ENCODE data around the gene OR2T8.

Gene OR2T8

GRCh38 chr1:247961791-247962190 lies 41.7 kb downstream of the OR2T8 start:
- no peak for TF ChIP-seq MYC (IDR thresholded peaks at IDR 0.05; ENCODE audit: low read depth, low read length)
- no peak for TF ChIP-seq CTCF (IDR thresholded peaks at IDR 0.05; ENCODE audit: low read depth, low read length)
- TF ChIP-seq POLR2A (IDR thresholded peaks at IDR 0.05; ENCODE audit: extremely low read depth, insufficient read length), result no peak
- no peak for TF ChIP-seq MAX (IDR thresholded peaks at IDR 0.05; ENCODE audit: low read depth, low read length)
- no peak for DNase-seq (ENCODE audit: low read depth)
- no peak overlapping the region for H3K4me3 ChIP-seq (ENCODE audit: low read depth, low read length)

- H3K4me3 ChIP-seq (ENCODE audit: low read depth, low read length), result no peak overlapping the region
- no peak for DNase-seq (ENCODE audit: low read depth)
- no peak for TF ChIP-seq CTCF (IDR thresholded peaks at IDR 0.05; ENCODE audit: low read depth, low read length)
- no peak for TF ChIP-seq MYC (IDR thresholded peaks at IDR 0.05; ENCODE audit: low read depth, low read length)
These were observed 43.0 kb downstream of the OR2T8 start for GRCh38 chr1:247962911-247963588.

GRCh38 chr1:247964933-247965332 lies 44.9 kb downstream of the OR2T8 start, which contains the start of gene OR2AK2:
Gene OR2AK2 (plus strand): TSS chr1:247965233. CDS start chr1:247965377, 144 bp downstream.
- no peak for DNase-seq (ENCODE audit: low read depth)

GRCh38 chr1:247966532-247967204 lies 46.6 kb downstream of the OR2T8 start:
- DNase-seq (ENCODE audit: low read depth), result no peak
- H3K4me3 ChIP-seq (ENCODE audit: low read depth, low read length), result no peak overlapping the region
- TF ChIP-seq MAX (IDR thresholded peaks at IDR 0.05; ENCODE audit: low read depth, low read length) (no peak), MYC (IDR thresholded peaks at IDR 0.05; ENCODE audit: low read depth, low read length) (no peak), POLR2A (IDR thresholded peaks at IDR 0.05; ENCODE audit: extremely low read depth, insufficient read length) (no peak), CTCF (IDR thresholded peaks at IDR 0.05; ENCODE audit: low read depth, low read length) (no peak)

More at GRCh38 chr1:247964933-247965332, 44.9 kb downstream of the OR2T8 start, which contains the start of gene OR2AK2:
- TF ChIP-seq CTCF (IDR thresholded peaks at IDR 0.05; ENCODE audit: low read depth, low read length) (no peak), MAX (IDR thresholded peaks at IDR 0.05; ENCODE audit: low read depth, low read length) (no peak), POLR2A (IDR thresholded peaks at IDR 0.05; ENCODE audit: extremely low read depth, insufficient read length) (no peak), MYC (IDR thresholded peaks at IDR 0.05; ENCODE audit: low read depth, low read length) (no peak)
- H3K4me3 ChIP-seq (ENCODE audit: low read depth, low read length), result no peak within 1 kb of the TSS

Data from NB4 (cell line).